HG02798 (cell line): ENCODE results near the gene BANF1.
"Not testable (repeated sequence)": the region's sequence is repeated elsewhere in the genome, so short reads cannot be mapped to it uniquely, and the experiment has no call there.

ENCODE experiments used
- ATAC-seq: cut with Tn5 transposase; IDR thresholded peaks from one replicate; pipeline ENCODE4 v1.9.1; 2021; ENCODE audit warnings: mild to moderate bottlenecking; ENCODE audit not compliant: unreplicated experiment, poor library complexity

BANF1 gene

DNA sequence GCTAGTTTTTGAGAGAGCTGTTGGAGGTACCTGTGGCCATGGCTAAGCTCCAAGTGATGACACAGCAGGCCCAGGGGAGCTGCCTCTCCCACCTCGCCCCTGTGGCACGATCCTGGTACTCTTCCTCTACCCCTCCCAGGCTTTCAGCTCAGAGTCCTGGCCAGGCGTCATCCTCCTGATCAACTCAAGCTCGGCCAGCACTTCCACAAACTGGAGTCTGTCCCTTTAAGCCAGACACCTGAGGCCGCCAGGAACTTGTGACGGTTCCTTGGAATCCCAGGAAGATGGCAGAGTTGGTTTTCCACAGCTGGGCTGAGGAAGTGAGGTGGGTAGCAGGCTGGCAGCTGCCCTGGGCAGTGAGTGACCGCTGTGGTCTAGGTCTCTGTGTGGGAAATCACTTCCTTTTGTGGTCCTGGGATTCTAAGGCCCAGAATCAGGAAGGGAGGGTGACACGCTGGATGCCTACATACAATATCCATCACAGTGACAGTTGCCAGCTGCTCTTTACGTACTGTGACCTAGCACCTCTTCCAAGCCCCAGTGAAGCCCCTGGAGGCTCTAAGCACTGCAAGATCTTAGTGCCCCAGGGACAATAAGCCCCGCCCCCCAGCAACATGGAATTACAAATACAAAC is 6.3 kb downstream of the BANF1 start:
- no peak for ATAC-seq

GRCh38 chr11:66010036-66010435 is 7.7 kb downstream of the BANF1 start:
- not testable (repeated sequence) for ATAC-seq

GRCh38 chr11:66011239-66011784 is 9.0 kb downstream of the BANF1 start:
- no peak for ATAC-seq

GRCh38 chr11:66011785-66012303 is 9.5 kb downstream of the BANF1 start, which contains the start of gene CST6:
CST6 (plus strand) TSS chr11:66012008; CDS start chr11:66012045, 37 bp downstream.
- ATAC-seq = no peak

DNA sequence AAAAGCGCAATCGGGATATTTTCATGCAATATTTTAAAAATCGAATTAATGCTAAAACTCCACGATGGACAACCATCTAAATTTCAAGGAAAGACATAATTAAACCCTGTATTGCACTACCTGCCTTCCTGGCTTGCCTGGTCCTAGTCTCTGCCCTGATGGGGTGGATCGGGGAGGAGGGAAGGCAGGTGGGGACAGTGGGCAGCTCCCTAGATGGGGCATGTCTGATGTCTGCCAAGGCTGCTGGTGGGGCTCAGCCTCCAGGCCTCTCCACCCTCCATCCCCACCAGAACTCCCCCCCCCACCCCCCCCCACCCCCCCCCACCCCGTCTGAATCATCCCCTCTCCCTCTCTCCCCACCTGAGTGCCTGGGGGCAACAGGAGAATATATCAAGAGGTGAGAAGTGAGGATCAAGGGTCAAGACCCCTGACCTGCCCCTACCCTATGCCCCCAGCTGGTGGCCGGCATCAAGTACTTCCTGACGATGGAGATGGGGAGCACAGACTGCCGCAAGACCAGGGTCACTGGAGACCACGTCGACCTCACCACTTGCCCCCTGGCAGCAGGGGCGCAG is 10.2 kb downstream of the BANF1 start:
- no peak for ATAC-seq

DNA sequence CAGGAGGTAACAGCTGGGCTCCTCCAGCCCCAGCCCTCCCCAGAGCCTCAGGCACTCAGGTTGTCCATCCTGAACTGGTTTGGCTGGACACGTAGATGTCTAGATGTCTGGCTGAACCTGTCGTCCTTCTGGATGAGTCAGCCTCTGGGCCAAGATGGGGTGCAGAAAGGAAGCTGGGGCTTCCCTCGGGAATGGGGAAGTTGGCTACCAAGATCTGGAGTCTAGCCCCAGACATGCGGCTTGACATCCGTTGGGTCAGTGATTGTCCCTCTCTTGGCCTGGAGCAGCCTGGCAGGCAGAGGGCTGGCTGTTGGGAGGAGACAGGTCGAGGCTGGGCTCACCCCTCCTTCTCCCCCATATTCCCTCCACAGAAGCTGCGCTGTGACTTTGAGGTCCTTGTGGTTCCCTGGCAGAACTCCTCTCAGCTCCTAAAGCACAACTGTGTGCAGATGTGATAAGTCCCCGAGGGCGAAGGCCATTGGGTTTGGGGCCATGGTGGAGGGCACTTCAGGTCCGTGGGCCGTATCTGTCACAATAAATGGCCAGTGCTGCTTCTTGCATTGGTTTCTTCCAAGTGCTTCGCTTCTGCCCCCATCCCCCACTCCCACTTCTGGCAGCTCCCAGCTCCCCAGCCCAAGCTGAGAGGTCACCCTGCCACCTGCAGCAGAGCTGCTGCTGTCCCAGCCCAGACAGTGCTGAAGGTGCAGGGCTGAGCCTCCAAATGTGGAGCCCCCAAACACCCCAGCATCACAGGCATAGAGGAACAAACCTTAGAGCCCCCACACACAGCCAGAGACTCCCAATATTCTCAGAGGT is 10.9 kb downstream of the BANF1 start:
- no peak for ATAC-seq

GRCh38 chr11:66013762-66014100 is 11.4 kb downstream of the BANF1 start:
- ATAC-seq = no peak

- ATAC-seq = no peak
These were observed 12.6 kb downstream of the BANF1 start for GRCh38 chr11:66014804-66015453.

DNA sequence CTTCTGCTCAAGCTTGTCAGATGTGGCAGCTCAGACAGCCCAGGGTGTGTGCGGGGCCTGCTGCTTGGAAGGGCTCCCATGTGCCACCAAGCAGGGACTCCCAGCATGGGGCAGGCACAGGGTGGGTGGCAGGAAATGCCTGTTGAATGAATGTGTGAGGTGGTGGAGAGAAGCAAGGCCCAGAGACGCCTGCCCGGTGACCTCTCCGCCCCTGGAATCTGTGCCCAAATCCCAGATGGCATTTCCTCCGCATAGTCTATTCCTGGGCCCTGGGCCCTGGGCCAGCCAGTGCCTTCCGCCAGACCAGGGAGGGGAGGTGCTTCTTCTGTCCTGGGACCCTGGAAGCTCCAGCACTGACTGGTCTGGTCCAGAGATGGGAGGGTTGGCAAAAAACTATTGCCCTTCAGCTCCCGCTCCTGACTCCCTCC is 13.2 kb downstream of the BANF1 start:
- no peak for ATAC-seq

GRCh38 chr11:66015936-66016792 is 13.9 kb downstream of the BANF1 start:
- ATAC-seq = no peak

GRCh38 chr11:66016793-66017177 is 14.5 kb downstream of the BANF1 start:
- ATAC-seq = no peak

GRCh38 chr11:66017321-66017720 is 15.0 kb downstream of the BANF1 start:
- ATAC-seq = no peak

DNA sequence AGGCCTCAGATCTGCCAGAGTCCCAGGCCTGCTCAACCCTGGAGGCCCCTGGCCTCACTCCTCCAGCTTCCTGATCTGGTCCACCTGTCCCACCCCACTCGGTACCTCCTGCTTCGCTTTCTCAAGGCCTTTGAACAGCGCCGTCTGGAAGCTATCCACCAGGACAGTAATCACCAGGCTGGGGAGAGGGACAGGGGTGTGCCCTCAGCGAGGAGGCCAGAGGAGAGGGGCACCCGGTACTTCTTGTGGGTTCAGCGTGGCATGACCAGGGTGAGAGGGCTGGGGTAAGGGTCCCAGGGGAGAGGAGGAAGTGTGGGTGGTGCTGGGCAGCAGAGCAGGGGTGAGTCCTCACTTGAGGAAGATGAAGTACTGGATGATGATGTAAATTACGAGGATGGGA is 17.9 kb downstream of the BANF1 start:
- ATAC-seq = no peak

DNA sequence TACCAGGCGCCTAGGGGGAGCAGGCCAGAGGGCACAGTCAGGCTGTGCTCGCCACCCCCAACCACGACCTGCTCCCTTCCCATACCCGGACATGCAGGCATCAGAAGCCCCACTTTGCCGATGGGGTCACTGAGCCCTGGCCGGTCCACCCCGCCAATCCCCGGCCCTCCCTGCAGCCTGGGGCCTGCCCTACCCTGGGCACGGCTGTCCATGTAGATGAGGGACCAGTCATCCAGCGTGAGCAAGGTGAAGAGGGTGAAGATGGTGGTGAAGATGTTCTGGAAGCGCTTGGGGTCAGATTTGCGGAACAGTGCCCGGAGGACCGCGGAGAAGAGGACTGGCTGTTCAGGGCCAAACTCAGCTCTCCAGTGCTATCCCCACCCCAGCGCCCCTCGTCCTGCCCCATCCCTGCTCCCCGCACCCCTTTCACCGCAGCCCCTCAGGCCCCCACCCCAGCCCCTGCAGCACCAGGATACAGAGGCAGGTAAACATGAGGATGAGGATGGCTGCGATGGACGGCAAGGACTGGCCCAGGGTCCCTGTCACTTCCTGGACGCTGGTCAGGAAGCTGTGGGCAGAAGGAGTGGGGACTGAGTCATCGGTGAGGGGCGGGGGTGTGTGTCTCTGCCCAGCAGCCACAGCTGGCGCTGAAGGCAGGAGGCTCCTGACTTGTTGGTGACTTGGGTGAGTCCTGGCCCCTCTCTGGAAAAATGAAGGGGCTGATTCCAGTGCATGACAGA is 18.5 kb downstream of the BANF1 start:
- no peak for ATAC-seq

- no peak for ATAC-seq
These were observed 20.3 kb downstream of the BANF1 start for GRCh38 chr11:66022401-66023185.

- not testable (repeated sequence) for ATAC-seq
These were observed 20.8 kb downstream of the BANF1 start for GRCh38 chr11:66023186-66023440.

- no peak for ATAC-seq
These were observed 23.8 kb downstream of the BANF1 start, which contains the start of gene CATSPER1 for GRCh38 chr11:66026017-66026529. CATSPER1 (minus strand) TSS chr11:66026479; CDS start chr11:66026379, 100 bp downstream.
